ENCODE measurements around the gene MUSK. TPM values are rescaled to one million over a fixed set of nuclear protein-coding genes. Genes with fewer than 3 reads are reported as not detected.

The MUSK gene
- total and polyA plus RNA-seq, 2 donors (not counting 1 experiment from before 2014, with no cell fraction given): not detected

- CTCF ChIA-PET: no interaction called here
- Histone ChIP-seq H4K20me1 (ENCODE audit: control insufficient read depth, insufficient read depth, low read length, poor library complexity, severe bottlenecking) (no peaks in the 10 kb centered on the region), H3K4me1 (ENCODE audit: control insufficient read depth in 2 of 2, insufficient read depth in 2 of 2, low read length in 2 of 2) (no peaks in the 10 kb centered on the region), H2AFZ (ENCODE audit: insufficient read depth, low read depth, low read length, poor library complexity, severe bottlenecking) (no peak overlapping the region), H3K9me3 (ENCODE audit: control extremely low read depth in 1 of 3, control insufficient read depth in 2 of 3, insufficient read depth in 1 of 3, low read length in 2 of 3) (no peaks in the 10 kb centered on the region), H3K4me3 (ENCODE audit: control extremely low read depth in 1 of 5, extremely low read depth in 1 of 5, insufficient read depth in 1 of 5, low read depth in 2 of 5, low read length in 4 of 5) (no peak overlapping the region), H3K36me3 (replicated peaks in 1 of 2; ENCODE audit: control extremely low read depth in 1 of 2, control insufficient read depth in 1 of 2, extremely low read depth in 1 of 2, insufficient read depth in 2 of 2, low read length in 1 of 2) (no peaks in the 10 kb centered on the region), H3K9ac (ENCODE audit: low read length) (no peak overlapping the region), H3K4me2 (replicated peaks; ENCODE audit: low read depth, low read length, poor library complexity, severe bottlenecking) (no peak overlapping the region), H3K27ac (ENCODE audit: low read length in 2 of 2) (no peak overlapping the region), H3K79me2 (ENCODE audit: control insufficient read depth, insufficient read depth, low read length) (no peaks in the 10 kb centered on the region), H3K27me3 (replicated peaks in 1 of 4; ENCODE audit: control extremely low read depth in 1 of 4, control insufficient read depth in 3 of 4, insufficient read depth in 4 of 4, low read length in 3 of 4) (no peaks in the 10 kb centered on the region)
- no peaks in the 10 kb centered on the region for H3K27me3 Mint-ChIP-seq
- H3K4me3 Mint-ChIP-seq: no peak overlapping the region
- H3K4me1 Mint-ChIP-seq: no peaks in the 10 kb centered on the region
- POLR2A ChIA-PET: no interaction called here
- no peak overlapping the region for H3K27ac Mint-ChIP-seq
- no peaks in the 10 kb centered on the region for H3K9me3 Mint-ChIP-seq (ENCODE audit: insufficient read depth)
- intact Hi-C loops (cut with micrococcal nuclease): no loop called here
- TF ChIP-seq EZH2 (IDR thresholded peaks at IDR 0.05; ENCODE audit: borderline replicate concordance, insufficient read depth, low read depth, low read length, poor library complexity, severe bottlenecking): no peak
- no peak for TF ChIP-seq CTCF (IDR thresholded peaks at IDR 0.05)
- DNase-seq (no peak), ATAC-seq (ENCODE audit: low read depth) (no peak)
- WGBS (ENCODE audit: insufficient coverage): 100% methylated on average over 1 of the region's 2 CpGs
Observed at GRCh38 chr9:110814159-110814558, 145.6 kb downstream of the MUSK start.

DNA sequence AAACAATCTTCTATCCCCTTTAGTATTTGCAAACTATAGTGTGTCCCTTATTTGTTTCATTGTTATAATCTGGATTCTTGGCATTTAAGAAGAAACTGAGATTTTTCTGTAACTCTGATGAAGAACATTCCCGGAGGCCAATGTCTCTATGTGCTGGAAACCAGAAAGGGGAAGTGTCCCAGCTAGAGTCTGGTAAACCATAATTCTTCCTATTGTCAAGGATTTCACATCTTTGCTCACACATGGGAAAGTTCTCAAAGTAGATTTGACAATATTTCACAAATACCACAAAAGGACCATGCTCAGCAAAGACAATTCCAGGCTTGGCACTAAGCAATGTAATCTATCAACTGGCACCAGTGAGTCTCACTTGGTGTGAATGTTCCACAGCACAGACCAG lies 146.8 kb downstream of the MUSK start:
- ChIA-PET POLR2A (no interaction called here), CTCF (no interaction called here)
- Histone ChIP-seq H2AFZ (ENCODE audit: insufficient read depth, low read depth, low read length, poor library complexity, severe bottlenecking) (no peak overlapping the region), H3K27ac (ENCODE audit: low read length in 2 of 2) (no peak overlapping the region), H3K9ac (ENCODE audit: low read length) (no peak overlapping the region), H3K79me2 (ENCODE audit: control insufficient read depth, insufficient read depth, low read length) (no peaks in the 10 kb centered on the region), H3K4me3 (ENCODE audit: control extremely low read depth in 1 of 5, extremely low read depth in 1 of 5, insufficient read depth in 1 of 5, low read depth in 2 of 5, low read length in 4 of 5) (no peak overlapping the region), H3K4me2 (replicated peaks; ENCODE audit: low read depth, low read length, poor library complexity, severe bottlenecking) (no peak overlapping the region), H3K36me3 (replicated peaks in 1 of 2; ENCODE audit: control extremely low read depth in 1 of 2, control insufficient read depth in 1 of 2, extremely low read depth in 1 of 2, insufficient read depth in 2 of 2, low read length in 1 of 2) (no peaks in the 10 kb centered on the region), H4K20me1 (ENCODE audit: control insufficient read depth, insufficient read depth, low read length, poor library complexity, severe bottlenecking) (no peaks in the 10 kb centered on the region), H3K4me1 (ENCODE audit: control insufficient read depth in 2 of 2, insufficient read depth in 2 of 2, low read length in 2 of 2) (no peaks in the 10 kb centered on the region), H3K9me3 (ENCODE audit: control extremely low read depth in 1 of 3, control insufficient read depth in 2 of 3, insufficient read depth in 1 of 3, low read length in 2 of 3) (no peaks in the 10 kb centered on the region), H3K27me3 (replicated peaks in 1 of 4; ENCODE audit: control extremely low read depth in 1 of 4, control insufficient read depth in 3 of 4, insufficient read depth in 4 of 4, low read length in 3 of 4) (no peaks in the 10 kb centered on the region)
- no peaks in the 10 kb centered on the region for H3K27me3 Mint-ChIP-seq
- H3K4me1 Mint-ChIP-seq: no peaks in the 10 kb centered on the region
- intact Hi-C loops (cut with micrococcal nuclease): no loop called here
- no peak for TF ChIP-seq EZH2 (IDR thresholded peaks at IDR 0.05; ENCODE audit: borderline replicate concordance, insufficient read depth, low read depth, low read length, poor library complexity, severe bottlenecking)
- TF ChIP-seq CTCF (IDR thresholded peaks at IDR 0.05): no peak
- ATAC-seq (ENCODE audit: low read depth): no peak
- no peak overlapping the region for H3K4me3 Mint-ChIP-seq
- WGBS (ENCODE audit: insufficient coverage): 29% methylated on average over 1 of the region's 1 CpG
- H3K9me3 Mint-ChIP-seq (ENCODE audit: insufficient read depth): no peaks in the 10 kb centered on the region
- DNase-seq: no peak
- H3K27ac Mint-ChIP-seq: no peak overlapping the region
